OCI-LY1 (cell line): ENCODE data around the gene SACM1L.

ENCODE experiments used
- H2AFZ ChIP-seq: fragments of 200-600 bp; sonication (generic), shearing (Covaris generic); 2 replicates; pipeline ENCODE4 v1.6.0; 2014; ENCODE audit warnings: antibody characterized with exemption, mild to moderate bottlenecking, low read length
- H3F3A ChIP-seq: fragments of 200-600 bp; sonication (generic), shearing (Covaris generic); 2 replicates; pipeline ENCODE4 v1.6.0; 2014; ENCODE audit warnings: mild to moderate bottlenecking, antibody characterized with exemption, low read length, moderate library complexity; ENCODE audit not compliant: insufficient read depth
- H3K27ac ChIP-seq: fragments of 200-600 bp; sonication (generic); 2 replicates; pipeline ENCODE4 v1.5.1; 2014; ENCODE audit warnings: low read length, mixed run types, mild to moderate bottlenecking, low read depth; ENCODE audit not compliant: poor library complexity, severe bottlenecking
- H3K27me3 ChIP-seq: fragments of 200-600 bp; sonication (generic); 2 replicates; pipeline ENCODE4 v1.6.0; 2014; ENCODE audit warnings: antibody characterized with exemption, mild to moderate bottlenecking, low read length, moderate library complexity; ENCODE audit not compliant: insufficient read depth
- H3K36me3 ChIP-seq: fragments of 200-600 bp; sonication (generic); 2 replicates; pipeline ENCODE4 v1.6.1; 2014; ENCODE audit warnings: mild to moderate bottlenecking, antibody characterized with exemption, low read length, moderate library complexity, mixed read lengths; ENCODE audit not compliant: insufficient read depth
- H3K4me1 ChIP-seq: fragments of 200-600 bp; sonication (generic); 2 replicates; pipeline ENCODE4 v1.5.1; 2014; ENCODE audit warnings: mild to moderate bottlenecking, low read length, moderate library complexity; ENCODE audit not compliant: insufficient read depth, severe bottlenecking
- H3K4me2 ChIP-seq: fragments of 200-600 bp; sonication (generic), shearing (Covaris generic); 2 replicates; pipeline ENCODE4 v1.6.1; 2014; ENCODE audit warnings: low read length
- H3K4me3 ChIP-seq: fragments of 200-600 bp; sonication (generic); 2 replicates; pipeline ENCODE4 v1.5.1; 2014; ENCODE audit warnings: low read length, low read depth, mild to moderate bottlenecking, mixed read lengths; ENCODE audit not compliant: poor library complexity, severe bottlenecking
- H3K79me2 ChIP-seq: fragments of 200-600 bp; shearing (Covaris generic); 2 replicates; pipeline ENCODE4 v1.6.1; 2016; ENCODE audit warnings: mixed run types, low read length, mixed read lengths; ENCODE audit not compliant: insufficient read depth
- H3K9ac ChIP-seq: fragments of 200-600 bp; sonication (generic), shearing (Covaris generic); 2 replicates; pipeline ENCODE4 v1.6.1; 2014; ENCODE audit warnings: mild to moderate bottlenecking, low read length, mixed read lengths
- H3K9me2 ChIP-seq: fragments of 200-600 bp; sonication (generic), shearing (Covaris generic); 2 replicates; pipeline ENCODE4 v1.6.1; 2014; ENCODE audit warnings: low read depth, mild to moderate bottlenecking, low read length, mixed read lengths
- H3K9me3 ChIP-seq: fragments of 200-600 bp; shearing (Covaris generic); 2 replicates; pipeline ENCODE4 v1.6.1; 2014; ENCODE audit warnings: low read length, mixed read lengths
- H4K20me1 ChIP-seq: fragments of 200-600 bp; sonication (generic), shearing (Covaris generic); 2 replicates; pipeline ENCODE4 v1.6.0; 2016; ENCODE audit warnings: mild to moderate bottlenecking, low read length; ENCODE audit not compliant: insufficient read depth
- EZH2 ChIP-seq: fragments of 200-600 bp; sonication (generic), shearing (Covaris generic); IDR thresholded peaks from 2 replicates; pipeline ENCODE4 v1.8.0; 2017; ENCODE audit warnings: borderline replicate concordance, mixed run types, mild to moderate bottlenecking, antibody characterized with exemption, low read length, moderate library complexity, mixed read lengths
- TF ChIP-seq, protein P1 (sequence below): fragments of 200-600 bp; sonication (generic), shearing (Covaris generic); IDR thresholded peaks from 2 replicates; pipeline ENCODE4 v1.5.1; 2017; ENCODE audit warnings: mild to moderate bottlenecking, antibody characterized with exemption, low read length, moderate library complexity, mixed read lengths

Gene SACM1L

GRCh38 chr3:45670991-45671390 lies 18.2 kb upstream of the SACM1L start:
- Histone ChIP-seq H3K9ac (no peak overlapping the region), H3K4me3 (no peak overlapping the region), H3F3A (no peaks in the 10 kb centered on the region), H3K27me3 (no peaks in the 10 kb centered on the region), H3K79me2 (no peaks in the 10 kb centered on the region), H3K27ac (no peak overlapping the region), H4K20me1 (no peaks in the 10 kb centered on the region), H3K36me3 (peaks cover 18% of the 10 kb centered on the region; the same call in 1 of the 2 replicates), H3K4me1 (peaks cover 11% of the 10 kb centered on the region), H3K9me3 (no peaks in the 10 kb centered on the region), H3K9me2 (no peaks in the 10 kb centered on the region), H3K4me2 (no peak overlapping the region), H2AFZ (no peak overlapping the region)
- no peak for TF ChIP-seq EZH2
- TF ChIP-seq, protein P1, sequence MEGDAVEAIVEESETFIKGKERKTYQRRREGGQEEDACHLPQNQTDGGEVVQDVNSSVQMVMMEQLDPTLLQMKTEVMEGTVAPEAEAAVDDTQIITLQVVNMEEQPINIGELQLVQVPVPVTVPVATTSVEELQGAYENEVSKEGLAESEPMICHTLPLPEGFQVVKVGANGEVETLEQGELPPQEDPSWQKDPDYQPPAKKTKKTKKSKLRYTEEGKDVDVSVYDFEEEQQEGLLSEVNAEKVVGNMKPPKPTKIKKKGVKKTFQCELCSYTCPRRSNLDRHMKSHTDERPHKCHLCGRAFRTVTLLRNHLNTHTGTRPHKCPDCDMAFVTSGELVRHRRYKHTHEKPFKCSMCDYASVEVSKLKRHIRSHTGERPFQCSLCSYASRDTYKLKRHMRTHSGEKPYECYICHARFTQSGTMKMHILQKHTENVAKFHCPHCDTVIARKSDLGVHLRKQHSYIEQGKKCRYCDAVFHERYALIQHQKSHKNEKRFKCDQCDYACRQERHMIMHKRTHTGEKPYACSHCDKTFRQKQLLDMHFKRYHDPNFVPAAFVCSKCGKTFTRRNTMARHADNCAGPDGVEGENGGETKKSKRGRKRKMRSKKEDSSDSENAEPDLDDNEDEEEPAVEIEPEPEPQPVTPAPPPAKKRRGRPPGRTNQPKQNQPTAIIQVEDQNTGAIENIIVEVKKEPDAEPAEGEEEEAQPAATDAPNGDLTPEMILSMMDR: no peak

GRCh38 chr3:45673273-45673672 lies 15.9 kb upstream of the SACM1L start:
- no peaks in the 10 kb centered on the region for H3K9me2 ChIP-seq
- peaks cover 23% of the 10 kb centered on the region; the same call in 1 of the 2 replicates for H3K36me3 ChIP-seq
- H3K27ac ChIP-seq: no peak overlapping the region
- H3K79me2 ChIP-seq: no peaks in the 10 kb centered on the region
- no peaks in the 10 kb centered on the region for H3F3A ChIP-seq
- no peaks in the 10 kb centered on the region for H3K9me3 ChIP-seq
- no peak overlapping the region for H3K4me3 ChIP-seq
- H3K4me2 ChIP-seq: no peak overlapping the region
- H3K9ac ChIP-seq: no peak overlapping the region
- H4K20me1 ChIP-seq: no peaks in the 10 kb centered on the region
- H3K4me1 ChIP-seq: peaks cover 6% of the 10 kb centered on the region
- no peak overlapping the region for H2AFZ ChIP-seq
- H3K27me3 ChIP-seq: no peaks in the 10 kb centered on the region
- no peak for TF ChIP-seq EZH2
- TF ChIP-seq, protein P1: no peak

GRCh38 chr3:45676325-45677032 lies 12.7 kb upstream of the SACM1L start:
- Histone ChIP-seq H3K27ac (no peak overlapping the region), H2AFZ (no peak overlapping the region), H3K27me3 (no peaks in the 10 kb centered on the region), H3K4me2 (no peak overlapping the region; the same call in 1 of the 2 replicates), H3K4me3 (no peak overlapping the region), H3F3A (no peaks in the 10 kb centered on the region), H3K4me1 (peaks cover 6% of the 10 kb centered on the region), H3K9me3 (no peaks in the 10 kb centered on the region), H4K20me1 (no peaks in the 10 kb centered on the region), H3K36me3 (peaks cover 25% of the 10 kb centered on the region; the same call in 1 of the 2 replicates), H3K9me2 (no peaks in the 10 kb centered on the region), H3K9ac (no peak overlapping the region), H3K79me2 (no peaks in the 10 kb centered on the region)
- TF ChIP-seq, protein P1: no peak
- TF ChIP-seq EZH2: no peak
